GM19328 (cell line): ENCODE data around the gene KHDRBS1.
"Not testable (repeated sequence)": the region's sequence is repeated elsewhere in the genome, so short reads cannot be mapped to it uniquely, and the experiment has no call there.

ENCODE experiments used
- ATAC-seq: cut with Tn5 transposase; IDR thresholded peaks from one replicate; pipeline ENCODE4 v1.9.1; 2021; ENCODE audit warnings: mild to moderate bottlenecking, moderate library complexity; ENCODE audit not compliant: unreplicated experiment

The KHDRBS1 gene, protein sequence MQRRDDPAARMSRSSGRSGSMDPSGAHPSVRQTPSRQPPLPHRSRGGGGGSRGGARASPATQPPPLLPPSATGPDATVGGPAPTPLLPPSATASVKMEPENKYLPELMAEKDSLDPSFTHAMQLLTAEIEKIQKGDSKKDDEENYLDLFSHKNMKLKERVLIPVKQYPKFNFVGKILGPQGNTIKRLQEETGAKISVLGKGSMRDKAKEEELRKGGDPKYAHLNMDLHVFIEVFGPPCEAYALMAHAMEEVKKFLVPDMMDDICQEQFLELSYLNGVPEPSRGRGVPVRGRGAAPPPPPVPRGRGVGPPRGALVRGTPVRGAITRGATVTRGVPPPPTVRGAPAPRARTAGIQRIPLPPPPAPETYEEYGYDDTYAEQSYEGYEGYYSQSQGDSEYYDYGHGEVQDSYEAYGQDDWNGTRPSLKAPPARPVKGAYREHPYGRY

DNA sequence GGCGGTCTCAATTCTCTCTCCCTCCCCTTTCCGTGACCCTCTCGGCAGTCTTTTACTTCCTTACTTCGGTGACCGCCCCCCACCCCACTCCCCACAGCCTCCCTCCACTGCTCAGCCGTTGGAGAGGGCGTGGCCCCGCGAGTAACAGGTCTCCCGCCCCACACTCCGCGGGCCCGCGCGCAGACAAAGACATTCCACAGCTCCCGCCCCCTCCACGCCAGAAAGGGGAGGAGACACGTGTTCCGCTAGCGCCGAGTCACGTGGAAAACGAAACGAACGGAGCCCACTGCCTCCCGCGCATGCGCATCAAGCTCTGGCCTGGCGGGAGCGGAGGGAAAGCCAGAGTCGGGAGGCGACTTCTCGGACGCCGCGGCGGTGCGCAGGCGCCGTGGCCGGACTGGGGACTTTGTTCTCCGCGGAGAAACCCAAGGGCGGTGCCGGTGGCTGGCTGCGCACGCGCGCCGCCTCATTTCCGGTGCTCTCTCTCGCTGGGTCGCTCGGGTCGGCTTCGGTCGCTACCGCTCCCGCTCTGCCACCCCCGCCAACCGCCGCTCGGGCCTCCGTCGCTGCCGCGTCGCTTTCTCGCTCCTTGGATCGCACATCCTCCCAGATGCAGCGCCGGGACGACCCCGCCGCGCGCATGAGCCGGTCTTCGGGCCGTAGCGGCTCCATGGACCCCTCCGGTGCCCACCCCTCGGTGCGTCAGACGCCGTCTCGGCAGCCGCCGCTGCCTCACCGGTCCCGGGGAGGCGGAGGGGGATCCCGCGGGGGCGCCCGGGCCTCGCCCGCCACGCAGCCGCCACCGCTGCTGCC lies at the start of gene KHDRBS1:
Gene KHDRBS1 (plus strand): TSS at position 483 of the 813 bp plus-strand sequence. CDS start 128 bp downstream, at position 611.
- peak; percentile 85 for ATAC-seq

DNA sequence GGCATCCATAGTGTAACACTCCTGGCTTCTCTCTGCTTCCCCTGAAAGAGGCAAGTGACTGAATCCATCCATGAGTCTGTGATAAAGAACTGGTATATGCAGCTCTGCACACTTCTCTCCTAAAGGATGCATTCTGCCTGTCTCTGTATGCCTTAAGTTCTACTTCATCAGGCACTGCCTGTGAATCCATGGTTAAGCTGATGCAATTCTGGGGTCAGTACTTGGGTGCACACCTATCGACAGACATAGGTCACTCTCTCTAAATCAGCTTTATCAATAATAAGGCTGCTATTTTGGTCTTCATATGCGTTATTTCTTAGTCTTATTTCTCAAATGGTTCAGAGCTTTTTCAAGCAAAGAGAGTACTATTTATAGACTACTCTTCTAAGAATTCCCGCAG lies 42.8 kb upstream of the KHDRBS1 start:
- no peak for ATAC-seq

DNA sequence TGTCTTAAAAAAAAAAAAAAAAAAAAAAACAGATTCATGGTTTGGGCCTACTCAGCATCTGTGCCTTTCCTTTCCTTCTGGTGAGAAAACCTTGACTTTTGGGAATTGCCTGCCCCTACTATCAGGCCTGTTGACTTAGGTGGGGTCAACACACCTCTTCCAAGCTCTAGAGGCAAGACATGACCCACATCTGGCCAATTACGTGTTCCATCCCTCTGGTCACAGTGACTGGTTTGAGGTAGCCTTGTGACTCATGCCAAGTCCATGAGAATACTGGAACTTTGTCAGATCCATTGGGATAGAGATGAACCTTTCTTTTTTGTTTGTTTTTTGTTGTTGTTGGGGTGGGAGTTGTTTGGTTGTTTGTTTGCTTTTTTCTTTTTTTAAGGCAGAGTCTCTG lies 37.3 kb upstream of the KHDRBS1 start:
- no peak for ATAC-seq

DNA sequence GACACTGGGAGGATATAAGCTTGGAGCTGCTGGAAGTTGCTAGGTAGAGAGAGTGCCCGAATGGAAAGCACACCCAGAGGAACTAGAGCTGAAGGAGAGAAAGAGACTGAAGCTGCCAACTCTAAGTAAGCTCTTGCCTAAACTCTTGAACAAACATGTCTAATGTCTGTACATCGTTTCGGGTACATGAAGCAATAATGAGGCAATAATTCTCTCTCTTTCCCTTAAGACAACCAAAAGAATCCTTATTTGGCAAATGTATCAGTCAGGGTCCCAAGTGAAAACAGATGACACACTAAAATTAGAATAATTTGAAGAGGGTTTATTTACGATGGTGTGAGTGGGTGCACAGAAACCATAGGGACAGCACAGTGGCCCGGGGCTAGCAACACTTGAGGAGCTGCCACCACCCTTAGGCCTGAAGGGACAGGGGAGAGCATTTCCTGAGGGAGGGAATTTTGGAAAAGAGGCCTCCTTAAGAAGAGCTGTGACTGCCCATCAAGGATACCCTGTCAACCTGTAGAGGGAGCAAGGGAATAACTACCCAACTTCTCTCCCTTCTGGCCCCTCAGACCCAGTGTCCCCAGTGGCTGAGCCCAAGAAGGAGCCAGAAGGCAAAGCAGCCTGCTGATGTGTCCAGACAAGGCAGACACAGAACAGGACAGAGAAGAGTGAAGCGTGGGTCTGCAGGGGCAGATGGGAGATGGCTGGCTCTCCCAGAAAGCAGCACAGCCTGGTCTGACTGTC lies 36.1 kb upstream of the KHDRBS1 start:
- ATAC-seq, result no peak

DNA sequence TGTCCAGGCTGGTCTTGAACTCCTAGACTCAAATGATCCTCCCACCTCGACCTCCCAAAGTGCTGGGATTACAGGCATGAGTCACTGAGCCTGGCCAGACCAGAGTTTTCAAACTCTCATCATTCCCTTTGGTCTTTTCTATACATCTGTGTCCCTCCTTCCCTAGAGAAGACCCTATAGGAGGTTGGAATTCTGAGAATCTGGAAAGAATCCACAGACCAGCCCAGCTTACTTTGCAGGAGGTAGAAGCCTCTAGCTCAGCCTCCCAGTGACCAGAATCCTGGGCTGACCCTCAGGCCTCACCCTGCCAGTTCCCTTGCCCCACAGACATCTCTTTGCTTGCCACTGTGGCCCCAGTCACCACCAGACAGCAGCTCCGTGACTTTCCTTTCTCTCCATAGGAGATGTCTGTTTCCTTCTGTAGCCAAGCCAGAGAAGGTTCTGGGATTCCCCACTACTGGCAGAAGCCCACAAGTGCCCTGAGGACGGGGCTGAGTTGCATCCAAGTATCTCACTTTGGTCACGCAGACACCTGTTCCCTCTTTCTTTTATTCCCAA lies 34.7 kb upstream of the KHDRBS1 start:
- ATAC-seq, result no peak

DNA sequence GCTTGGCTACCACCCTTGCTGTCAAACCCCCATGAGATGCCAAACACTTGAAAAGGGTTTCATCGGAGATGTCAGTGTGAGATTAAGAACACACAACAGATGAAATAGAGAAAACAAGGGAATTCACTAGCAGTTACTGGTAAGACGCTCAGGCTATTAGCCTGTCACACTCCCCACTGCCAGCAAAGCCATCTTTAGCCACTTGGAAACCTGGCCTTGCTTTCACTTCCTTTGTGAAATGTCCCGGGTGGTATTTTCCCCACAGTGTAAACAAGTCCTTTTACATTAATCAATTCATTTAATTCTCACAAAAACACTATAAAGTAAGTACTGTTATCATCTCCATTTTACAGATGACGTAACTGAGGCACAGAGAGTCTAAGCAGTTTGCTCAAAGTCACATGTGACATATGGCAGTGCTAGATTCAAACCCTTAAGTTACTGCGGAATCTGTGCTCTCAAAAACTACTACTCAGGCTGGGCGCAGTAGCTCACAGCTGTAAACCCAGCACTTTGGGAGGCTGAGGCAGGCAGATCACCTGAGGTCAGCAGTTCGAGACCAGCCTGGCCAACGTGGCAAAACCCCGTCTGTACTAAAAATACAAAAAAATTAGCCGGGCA lies 32.7 kb upstream of the KHDRBS1 start:
- no peak for ATAC-seq

DNA sequence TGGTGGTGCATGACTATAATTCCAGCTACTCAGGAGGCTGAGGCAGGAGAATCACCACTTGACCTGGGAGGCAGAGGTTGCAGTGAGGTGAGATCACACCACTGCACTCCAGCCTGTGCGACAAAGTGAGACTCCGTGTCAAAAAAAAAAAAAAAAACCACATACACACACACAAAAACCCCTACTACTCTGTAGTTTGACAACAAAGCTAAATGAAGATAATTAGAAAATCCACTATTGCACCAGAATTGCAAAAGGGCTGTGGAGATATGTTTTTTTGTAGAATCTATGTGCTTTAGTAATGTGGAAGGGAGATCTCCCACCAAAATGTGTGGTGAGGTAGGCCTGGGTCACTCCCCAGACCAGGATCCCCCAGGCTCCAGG lies 32.2 kb upstream of the KHDRBS1 start:
- no peak for ATAC-seq

DNA sequence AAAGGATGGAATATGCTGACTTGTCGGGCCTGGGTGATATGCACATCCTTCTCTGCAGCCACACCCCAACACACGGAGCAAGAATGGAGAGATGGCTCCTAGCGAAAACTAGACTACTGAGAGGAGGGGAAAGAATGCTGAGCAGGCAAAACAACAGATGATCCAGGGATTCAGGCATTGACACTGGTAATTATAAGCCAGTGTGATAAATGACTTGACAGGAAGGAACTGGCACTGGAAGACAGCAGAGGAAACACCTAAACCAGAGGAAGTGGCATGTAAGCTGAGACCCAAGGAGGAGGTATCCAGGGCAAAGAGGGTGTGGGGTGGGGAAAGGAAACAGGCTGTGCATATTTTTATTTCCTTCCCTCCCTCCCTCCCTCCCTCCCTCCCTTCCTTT lies 31.7 kb upstream of the KHDRBS1 start:
- no peak for ATAC-seq

DNA sequence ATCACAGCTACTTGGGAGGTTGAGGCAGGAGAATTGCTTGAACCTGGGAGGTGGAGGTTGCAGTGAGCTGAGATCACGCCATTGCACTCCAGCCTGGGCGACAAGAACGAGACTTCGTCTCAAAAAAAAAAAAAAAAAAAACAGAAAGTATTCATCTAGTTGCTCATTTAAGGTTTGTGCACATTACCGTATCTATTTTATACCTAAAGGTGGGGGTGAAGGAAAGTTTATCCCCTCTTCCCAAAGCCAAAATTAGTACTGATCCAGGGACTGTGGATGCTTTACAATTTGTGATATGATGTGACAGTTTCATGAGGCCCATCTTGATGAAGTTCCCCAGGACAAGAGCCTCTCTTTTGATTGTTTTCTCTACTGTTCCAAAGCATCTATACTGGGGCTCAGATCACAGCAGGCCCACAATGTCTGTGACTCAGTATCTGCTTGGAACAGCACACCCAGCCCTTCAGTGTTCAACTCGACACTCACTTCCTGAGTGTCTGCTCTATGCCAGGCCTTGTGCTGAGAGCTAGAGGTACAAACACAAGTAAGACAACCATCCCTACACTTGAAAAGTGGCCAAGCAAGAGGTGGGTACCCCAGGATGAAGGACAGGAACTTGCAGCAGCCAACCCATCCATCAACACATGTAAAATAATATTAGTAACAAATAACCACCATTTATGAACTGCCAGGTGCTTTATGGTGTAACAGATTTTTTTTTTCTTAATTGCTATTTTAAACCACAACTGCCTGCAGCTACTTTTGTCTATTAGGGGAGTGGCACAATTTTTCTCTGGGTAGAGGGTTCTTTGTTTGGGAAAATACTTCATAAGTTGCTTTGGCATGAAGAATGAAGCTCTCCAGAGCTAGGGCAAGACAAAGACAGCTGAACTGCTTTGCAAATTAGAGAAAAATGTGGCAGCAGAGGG lies 29.0 kb upstream of the KHDRBS1 start:
- ATAC-seq, result no peak

DNA sequence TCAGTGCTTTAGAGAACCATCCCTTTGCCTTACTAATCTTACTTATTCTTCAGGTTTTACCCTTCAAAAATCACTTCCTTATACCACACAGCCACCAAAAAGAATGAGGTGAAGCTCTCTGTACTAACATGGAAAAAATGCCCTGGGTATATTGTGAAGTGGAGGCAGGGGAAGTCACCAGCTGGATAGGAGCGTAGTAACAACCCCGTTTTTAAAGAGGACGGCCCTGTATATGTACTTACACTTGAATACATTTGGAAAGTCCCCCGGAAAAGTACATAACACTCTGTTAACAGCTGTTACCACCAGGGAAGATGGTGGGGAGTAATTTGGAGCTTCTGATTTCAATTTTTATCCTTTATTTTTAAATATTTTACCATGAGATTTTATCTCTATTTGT lies 28.2 kb upstream of the KHDRBS1 start:
- no peak for ATAC-seq

DNA sequence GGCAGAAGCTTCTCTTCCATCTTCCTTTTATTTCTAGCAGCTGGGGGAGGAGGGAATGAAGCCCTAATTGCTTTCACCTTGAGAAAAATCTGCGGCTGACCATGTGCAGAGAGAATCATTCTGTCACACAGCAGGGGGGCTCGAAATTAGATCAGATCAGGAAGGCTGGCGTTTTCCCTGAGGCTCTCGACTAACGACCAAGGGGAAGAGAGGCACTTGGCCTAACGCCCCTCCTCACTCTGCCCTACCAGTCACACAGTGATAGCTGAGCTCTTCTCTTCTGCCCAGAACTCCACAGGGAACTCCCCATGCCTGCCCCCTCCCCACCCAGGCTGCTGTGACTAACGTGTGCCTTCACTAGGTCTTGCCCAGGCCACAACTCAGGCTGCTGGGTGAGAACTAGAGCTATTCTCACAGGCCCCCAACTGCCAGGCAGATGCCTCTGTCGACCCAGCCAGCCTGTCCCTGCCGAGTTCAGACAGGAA lies 26.5 kb upstream of the KHDRBS1 start:
- ATAC-seq, result no peak

DNA sequence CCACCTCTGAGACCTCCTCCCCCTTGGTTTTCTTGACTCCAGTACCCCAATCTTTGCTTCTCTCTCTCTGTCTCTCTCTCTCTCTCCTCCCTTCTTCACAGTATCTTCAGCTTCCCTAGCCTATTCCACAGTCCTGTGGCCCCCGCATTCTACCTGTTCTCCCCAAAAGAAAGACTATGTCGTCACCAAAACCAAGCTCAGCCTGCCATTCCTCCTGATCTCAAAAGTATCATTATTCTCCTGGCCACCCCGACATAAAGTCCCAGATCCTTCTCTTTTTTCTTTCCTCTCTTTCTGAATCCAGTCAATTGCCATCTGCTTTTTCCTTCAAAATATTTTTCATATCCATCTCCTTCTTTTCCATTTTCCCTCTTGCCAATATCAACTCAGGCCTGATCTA lies 23.7 kb upstream of the KHDRBS1 start:
- no peak for ATAC-seq

DNA sequence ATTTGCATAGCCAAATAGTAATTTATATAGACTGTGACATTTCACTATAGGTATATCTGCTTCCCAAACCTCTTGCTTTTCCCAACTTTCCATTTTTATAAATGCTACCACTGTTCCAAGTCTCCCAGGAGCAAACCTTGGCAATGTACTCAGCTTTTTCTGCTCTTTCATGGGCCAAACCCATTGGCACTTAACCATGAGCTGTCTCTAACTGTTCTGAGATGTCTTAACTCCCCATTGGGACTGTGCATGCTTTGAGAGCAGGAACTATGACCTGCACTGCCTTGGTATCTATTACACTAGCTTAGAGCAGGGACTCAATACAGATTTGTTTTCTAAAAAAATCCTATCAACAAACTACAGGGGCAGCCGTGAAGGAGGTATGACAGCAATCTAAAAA lies 22.5 kb upstream of the KHDRBS1 start:
- no peak for ATAC-seq

DNA sequence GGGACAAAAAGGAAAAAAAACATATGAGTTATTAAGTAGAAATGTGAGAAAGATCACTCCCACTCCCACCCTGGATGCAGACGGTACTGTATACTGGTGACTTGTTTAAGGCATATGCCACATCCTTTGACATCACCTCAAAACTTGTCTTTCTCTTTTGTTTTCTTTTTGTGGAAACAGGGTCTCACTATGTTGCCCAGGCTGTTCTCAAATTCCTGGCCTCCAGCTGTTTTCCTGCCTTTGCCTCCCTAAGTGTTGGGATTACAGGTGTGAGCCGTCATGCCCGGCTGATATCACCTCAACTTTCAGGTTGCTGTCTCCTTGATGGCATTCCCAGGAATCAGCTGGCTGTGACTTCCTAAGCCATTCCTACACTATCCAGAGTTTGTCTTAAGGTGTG lies 18.4 kb upstream of the KHDRBS1 start:
- no peak for ATAC-seq

DNA sequence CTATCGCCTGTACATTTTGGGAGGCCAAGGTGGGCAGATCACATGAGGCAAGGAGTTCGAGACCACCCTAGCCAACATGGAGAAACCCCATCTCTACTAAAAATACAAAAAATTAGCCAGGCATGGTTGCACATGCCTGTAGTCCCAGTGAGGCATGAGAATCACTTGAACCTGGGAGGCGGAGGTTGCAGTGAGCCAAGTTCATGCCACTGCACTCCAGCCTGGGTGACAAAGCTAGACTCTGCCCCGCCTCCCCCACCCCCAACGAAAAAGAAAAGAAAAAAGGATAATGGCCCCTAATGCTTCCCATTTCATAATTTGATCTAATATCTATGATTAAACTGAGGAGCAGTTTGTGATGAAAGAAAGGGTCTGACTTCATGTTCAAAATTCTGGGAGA lies 17.5 kb upstream of the KHDRBS1 start:
- not testable (repeated sequence) for ATAC-seq

DNA sequence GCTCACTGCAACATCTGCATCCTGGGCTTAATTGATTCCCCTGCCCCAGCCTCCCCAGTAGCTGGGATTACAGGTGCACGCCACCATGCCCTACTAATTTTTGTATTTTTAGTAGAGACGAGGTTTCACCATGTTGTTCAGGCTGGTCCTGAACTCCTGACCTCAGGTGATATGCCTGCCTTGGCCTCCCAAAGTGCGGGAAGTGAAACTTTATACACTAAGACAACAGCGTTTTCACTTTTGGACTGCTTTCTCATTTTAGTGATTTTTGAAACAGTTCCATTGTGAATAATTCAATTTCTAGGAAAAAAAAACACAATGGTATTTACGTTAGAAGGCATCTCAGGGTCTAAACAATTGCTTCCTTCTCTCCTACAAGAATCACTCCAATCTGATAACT lies 11.8 kb upstream of the KHDRBS1 start:
- no peak for ATAC-seq

DNA sequence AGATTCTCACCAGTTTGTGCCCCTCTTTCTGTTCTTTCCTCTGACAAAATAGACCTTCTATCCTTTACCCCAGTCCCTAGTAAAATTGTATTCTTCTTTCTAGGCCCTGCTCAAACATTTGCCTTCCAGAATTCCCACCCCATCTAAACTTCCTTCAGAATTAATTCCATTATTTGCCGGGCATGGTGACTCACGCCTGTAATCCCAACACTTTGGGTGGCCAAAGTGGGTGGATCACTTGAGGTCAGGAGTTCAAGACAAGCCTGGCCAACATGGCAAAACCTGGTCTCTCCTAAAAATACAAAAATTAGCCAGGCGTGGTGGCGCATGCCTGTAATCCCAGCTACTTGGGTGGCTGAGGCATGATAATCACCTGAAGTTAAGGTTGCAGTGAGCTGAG lies 11.4 kb upstream of the KHDRBS1 start:
- not testable (repeated sequence) for ATAC-seq

DNA sequence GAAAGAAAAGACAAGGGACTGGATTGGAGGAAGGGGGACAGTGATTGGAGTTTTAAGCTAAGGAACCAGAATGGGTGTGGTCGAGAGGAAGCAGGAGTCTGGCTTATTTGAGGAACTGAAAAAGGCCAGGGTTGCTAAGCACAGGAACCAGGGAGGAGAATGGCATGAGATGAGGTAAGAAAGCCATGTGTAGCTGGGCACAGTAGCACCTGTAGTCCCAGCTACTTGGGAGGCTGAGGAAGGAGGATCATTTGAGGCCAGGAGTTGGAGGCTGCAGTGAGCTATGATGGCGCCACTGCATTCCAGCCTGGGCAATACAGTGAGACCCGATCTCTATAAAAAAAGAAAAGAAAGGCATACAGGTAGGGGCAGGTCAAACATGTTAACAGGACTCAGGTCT lies 8.1 kb upstream of the KHDRBS1 start:
- no peak for ATAC-seq

DNA sequence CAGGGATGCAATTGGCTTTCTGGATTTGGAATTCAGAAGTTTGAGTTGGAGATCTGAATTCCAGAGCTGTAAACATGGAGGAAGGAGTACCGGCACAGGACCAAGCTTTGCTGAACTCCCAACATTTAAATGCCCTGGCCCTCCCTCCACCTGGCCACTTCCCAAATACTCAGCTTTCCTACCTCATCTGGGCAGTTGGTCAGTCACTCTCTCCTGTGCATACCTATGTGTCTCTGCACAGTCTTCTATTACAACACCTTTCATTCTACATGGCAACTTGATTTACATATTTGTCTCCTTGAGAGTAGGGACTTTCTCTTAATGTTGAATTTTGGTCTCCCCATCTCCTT lies 6.1 kb upstream of the KHDRBS1 start:
- no peak for ATAC-seq

DNA sequence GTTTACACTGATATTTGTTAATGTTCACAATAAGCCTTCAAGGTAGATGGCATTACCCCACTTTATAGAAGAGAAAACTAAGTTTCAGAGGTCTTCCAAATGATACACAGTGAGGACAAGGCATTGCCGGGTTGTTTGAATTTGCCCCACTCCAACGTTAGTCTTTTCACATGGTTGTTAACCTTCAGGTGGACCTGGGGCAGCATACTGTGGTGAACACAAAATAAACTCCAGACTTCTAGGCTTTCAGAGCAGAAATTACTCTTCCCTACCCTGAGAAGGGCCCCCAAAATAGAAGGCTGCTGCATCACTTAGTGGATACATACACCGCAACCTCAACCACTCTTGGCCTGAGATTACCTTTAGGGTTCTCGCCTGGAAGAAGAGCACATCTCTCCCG lies 3.4 kb upstream of the KHDRBS1 start:
- ATAC-seq, result no peak
